HG02981 (cell line): ENCODE data around the gene DCBLD2.

Source experiments
- ATAC-seq: cut with Tn5 transposase; IDR thresholded peaks from one replicate; pipeline ENCODE4 v1.9.1; 2021; ENCODE audit warnings: mild to moderate bottlenecking, moderate library complexity; ENCODE audit not compliant: unreplicated experiment

The DCBLD2 gene

GRCh38 chr3:98770261-98771039, 131.0 kb downstream of the DCBLD2 start:
- ATAC-seq = peak; percentile 70

DNA sequence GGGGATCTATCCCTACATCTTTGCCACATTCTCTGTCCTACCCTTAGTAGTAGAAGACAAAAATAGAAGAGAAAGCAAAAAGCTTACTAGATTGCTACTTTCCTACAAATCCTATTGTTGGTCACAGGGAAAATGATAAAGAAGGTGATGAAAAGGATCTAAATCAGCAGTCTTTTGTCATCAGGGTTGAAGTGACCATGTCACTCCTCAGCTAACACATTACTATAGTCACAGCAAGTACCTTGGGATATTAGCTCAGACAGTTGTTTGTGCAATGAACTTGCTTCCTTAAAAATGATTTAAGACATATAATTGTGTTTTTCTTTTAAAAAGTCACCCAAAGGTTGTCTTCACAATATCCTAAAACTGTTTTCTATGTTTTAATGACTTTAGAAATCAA, 132.0 kb downstream of the DCBLD2 start:
- ATAC-seq = no peak

- no peak for ATAC-seq
These were observed 132.5 kb downstream of the DCBLD2 start for GRCh38 chr3:98768961-98769360.

GRCh38 chr3:98766924-98767323, 134.6 kb downstream of the DCBLD2 start:
- no peak for ATAC-seq

DNA sequence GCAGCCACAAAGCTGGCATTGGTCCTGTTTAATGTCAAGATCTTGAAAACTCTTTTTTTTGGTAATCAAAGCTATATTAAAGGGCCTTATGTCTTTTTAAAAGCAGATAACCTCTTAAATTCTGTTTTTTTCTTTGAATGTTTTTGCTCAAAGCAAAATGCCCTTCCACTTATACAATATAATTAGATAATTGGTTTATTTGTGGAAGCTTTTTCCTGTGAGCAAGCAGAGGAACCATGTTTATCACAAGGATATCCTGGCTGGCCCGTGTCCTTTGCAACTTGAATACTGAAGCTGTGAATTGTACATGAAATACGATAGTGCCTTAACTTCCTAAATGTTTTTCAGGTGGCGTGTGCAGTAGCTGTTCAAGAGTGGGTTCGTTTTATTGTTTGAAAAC, 135.8 kb downstream of the DCBLD2 start:
- ATAC-seq = no peak

DNA sequence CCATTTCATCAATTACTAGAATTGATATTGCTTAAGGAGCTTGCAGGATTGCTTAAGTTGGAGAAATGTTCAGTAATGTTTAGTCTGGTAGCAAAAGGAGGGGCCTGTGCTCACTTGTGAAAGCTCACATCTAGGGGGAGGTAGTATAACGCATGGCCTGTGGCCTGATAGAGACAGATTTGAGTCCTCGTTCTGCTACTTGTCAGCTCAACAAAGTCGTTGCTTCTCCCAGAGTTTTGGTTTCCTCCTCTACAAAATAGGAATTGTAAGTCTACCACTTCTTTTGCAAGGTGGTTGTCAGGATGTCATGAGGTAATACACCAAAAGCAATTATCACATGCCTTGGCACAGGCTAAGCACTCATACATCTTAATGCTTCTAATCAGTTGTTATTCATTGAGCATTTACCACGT, 137.0 kb downstream of the DCBLD2 start:
- no peak for ATAC-seq

GRCh38 chr3:98763819-98764418, 137.6 kb downstream of the DCBLD2 start:
- no peak for ATAC-seq

DNA sequence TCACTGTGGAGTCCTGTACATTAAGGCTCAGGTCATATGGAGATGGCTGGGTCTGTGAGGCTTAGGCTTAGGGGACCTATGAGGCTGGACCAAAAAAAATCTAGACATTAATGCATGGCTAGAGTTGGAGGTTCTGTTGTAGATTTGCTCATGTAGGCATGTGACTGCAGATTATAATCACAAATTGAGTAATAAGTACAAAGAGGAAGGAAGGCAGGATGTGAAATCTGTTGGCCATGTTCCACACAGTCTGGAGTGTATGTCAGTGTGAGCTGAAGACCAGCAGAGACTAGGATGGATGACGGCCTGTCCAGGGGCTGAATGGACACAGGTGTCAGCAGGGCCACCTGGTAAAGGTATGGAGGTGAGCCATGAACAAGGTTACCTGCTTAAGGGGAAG, 138.4 kb downstream of the DCBLD2 start, which contains the start of gene ST3GAL6:
TSS of gene ST3GAL6 (plus strand) at position 265 of the 400 bp plus-strand sequence. CDS start 5,101 bp downstream, outside the sequence.
- ATAC-seq = no peak

GRCh38 chr3:98761643-98762229, 139.8 kb downstream of the DCBLD2 start:
- no peak for ATAC-seq

DNA sequence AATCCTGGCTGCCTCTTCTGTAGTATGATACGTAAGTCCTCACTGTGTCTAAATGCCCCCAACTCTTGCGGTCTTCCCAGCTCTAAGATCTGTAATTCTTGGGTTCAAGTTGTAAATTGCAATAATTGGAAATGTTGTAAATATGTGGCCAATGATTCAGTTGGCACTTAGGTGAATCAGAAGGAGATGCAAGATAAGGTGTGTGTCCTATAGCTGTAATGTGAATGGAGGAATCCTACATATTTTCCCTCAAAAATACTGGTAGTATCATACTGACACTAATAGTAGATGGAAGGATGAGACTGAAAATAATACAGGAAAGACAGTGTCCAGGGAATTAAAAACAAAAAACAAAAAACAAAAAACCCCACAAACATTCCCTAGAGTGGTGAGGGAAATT, 141.9 kb downstream of the DCBLD2 start:
- ATAC-seq = no peak

GRCh38 chr3:98755601-98756000, 145.9 kb downstream of the DCBLD2 start:
- no peak for ATAC-seq

DNA sequence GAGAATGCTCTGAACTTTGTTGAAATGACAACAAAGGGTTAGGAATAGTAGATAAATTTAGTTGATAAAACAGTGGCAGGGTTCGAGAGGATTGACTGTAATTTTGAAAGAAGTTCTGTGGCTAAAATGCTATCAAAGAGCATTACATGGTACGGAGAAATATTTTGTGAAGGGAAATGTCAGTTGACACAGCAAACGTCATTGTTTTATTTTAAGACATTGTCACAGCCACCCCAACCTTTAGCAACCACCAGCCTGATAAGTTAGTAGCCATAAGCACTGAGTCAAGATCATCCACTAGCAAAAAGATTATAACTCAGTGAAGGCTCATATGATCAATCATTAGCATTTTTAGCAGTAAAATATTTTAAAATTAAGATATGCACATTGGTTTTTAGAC, 147.0 kb downstream of the DCBLD2 start:
- ATAC-seq = no peak

DNA sequence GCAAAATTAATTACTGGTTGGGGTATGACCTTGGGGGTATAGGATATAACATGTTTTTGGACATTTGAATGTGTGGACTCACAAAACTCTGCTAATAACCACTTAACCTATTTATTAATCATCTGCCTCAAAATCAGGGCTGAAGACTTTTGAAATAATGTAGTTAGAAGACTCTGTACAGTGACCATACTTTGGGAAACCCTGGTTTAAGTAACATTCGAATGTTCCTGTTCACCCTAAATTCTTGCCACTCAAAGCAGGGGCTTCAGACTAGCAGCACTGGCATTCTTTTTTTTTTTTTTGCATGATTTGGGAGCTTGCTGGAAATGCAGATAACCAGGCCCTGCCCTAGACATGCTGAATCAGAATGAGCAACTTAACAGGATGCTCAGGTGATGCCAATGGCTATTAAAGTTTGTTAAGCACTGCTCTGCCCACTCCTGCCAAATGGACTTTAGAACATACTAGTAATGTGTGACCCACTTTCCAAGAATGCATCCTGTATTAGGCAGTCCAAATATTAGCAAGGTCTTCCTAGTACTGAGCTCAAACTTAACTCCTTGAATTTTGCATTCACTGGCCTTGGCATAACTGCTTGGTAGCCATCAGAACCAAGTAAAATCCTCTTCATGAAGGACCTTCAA, 151.1 kb downstream of the DCBLD2 start:
- no peak for ATAC-seq

DNA sequence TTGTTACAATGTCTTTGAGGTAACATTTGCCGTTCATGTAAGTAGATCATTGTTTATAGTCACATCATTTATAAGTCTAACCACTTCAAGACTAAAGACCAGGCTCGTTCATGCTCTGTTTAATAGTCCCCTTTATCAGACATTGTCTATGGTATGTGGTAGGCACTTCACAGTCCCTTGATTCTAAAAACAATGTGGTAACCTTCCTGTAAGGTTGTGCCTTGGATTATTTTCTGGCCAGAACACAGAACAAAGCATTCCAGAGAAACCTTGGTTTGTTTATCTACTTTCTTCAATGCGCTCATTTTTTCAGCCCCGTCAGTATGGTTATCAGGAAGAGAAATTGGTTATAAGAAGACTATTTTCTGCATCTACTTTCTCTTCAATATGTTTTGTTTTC, 154.6 kb downstream of the DCBLD2 start:
- no peak for ATAC-seq

- no peak for ATAC-seq
These were observed 155.4 kb downstream of the DCBLD2 start for GRCh38 chr3:98746122-98746521.
